Measurements from ENCODE around the gene PHACTR1.

Gene PHACTR1

GRCh38 chr6:13175087-13175486, 458.5 kb downstream of the PHACTR1 start (continued):
- TF ChIP-seq TSHZ2 (CRISPR knock-in tag; IDR thresholded peaks at IDR 0.05) (no peak), ESRRG (CRISPR knock-in tag; IDR thresholded peaks at IDR 0.05) (no peak), ZFP30 (CRISPR knock-in tag; IDR thresholded peaks at IDR 0.05) (no peak), CSDC2 (CRISPR knock-in tag; IDR thresholded peaks at IDR 0.05) (no peak), CREB5 (CRISPR knock-in tag; IDR thresholded peaks at IDR 0.05; ENCODE audit: low read depth) (no peak), OSR1 (CRISPR knock-in tag; IDR thresholded peaks at IDR 0.05) (no peak), GLIS3 (CRISPR knock-in tag; IDR thresholded peaks at IDR 0.05) (no peak)

- TF ChIP-seq BACH2 (CRISPR knock-in tag; IDR thresholded peaks at IDR 0.05; ENCODE audit: borderline replicate concordance): no peak
- no peak for TF ChIP-seq ZNF565 (CRISPR knock-in tag; conservative IDR thresholded peaks at IDR 0.05; ENCODE audit: low read depth)
- TF ChIP-seq ISL1 (CRISPR knock-in tag; IDR thresholded peaks at IDR 0.05): no peak
- no peak for TF ChIP-seq POU6F1 (CRISPR knock-in tag; IDR thresholded peaks at IDR 0.05; ENCODE audit: borderline replicate concordance, low read depth)
- no peak for TF ChIP-seq TCF4 (CRISPR knock-in tag; IDR thresholded peaks at IDR 0.05; ENCODE audit: borderline replicate concordance)
- TF ChIP-seq ZNF8 (CRISPR knock-in tag; IDR thresholded peaks at IDR 0.05): no peak
- TF ChIP-seq SNAI2 (CRISPR knock-in tag; IDR thresholded peaks at IDR 0.05): no peak
- no peak for TF ChIP-seq ZNF70 (CRISPR knock-in tag; IDR thresholded peaks at IDR 0.05)
- no peak for TF ChIP-seq ZFP30 (CRISPR knock-in tag; IDR thresholded peaks at IDR 0.05)
- no peak for TF ChIP-seq ARNTL (CRISPR knock-in tag; IDR thresholded peaks at IDR 0.05; ENCODE audit: borderline replicate concordance, low read depth)
- TF ChIP-seq CSRNP3 (CRISPR knock-in tag; IDR thresholded peaks at IDR 0.05): no peak
- no peak for ATAC-seq
Measured at GRCh38 chr6:13175759-13176158, 459.2 kb downstream of the PHACTR1 start.

- no peak for ATAC-seq
Measured at GRCh38 chr6:13177664-13178063, 461.1 kb downstream of the PHACTR1 start.

More at GRCh38 chr6:13177664-13178063, 461.1 kb downstream of the PHACTR1 start:
- no peak for TF ChIP-seq ISL1 (CRISPR knock-in tag; IDR thresholded peaks at IDR 0.05)
- no peak for TF ChIP-seq ZFP3 (CRISPR knock-in tag; IDR thresholded peaks at IDR 0.05)
- TF ChIP-seq ESRRG (CRISPR knock-in tag; IDR thresholded peaks at IDR 0.05): no peak
- TF ChIP-seq GLIS3 (CRISPR knock-in tag; IDR thresholded peaks at IDR 0.05): no peak
- TF ChIP-seq ZNF565 (CRISPR knock-in tag; conservative IDR thresholded peaks at IDR 0.05; ENCODE audit: low read depth): no peak
- no peak for TF ChIP-seq RARB (CRISPR knock-in tag; IDR thresholded peaks at IDR 0.05)
- TF ChIP-seq TCF4 (CRISPR knock-in tag; IDR thresholded peaks at IDR 0.05; ENCODE audit: borderline replicate concordance): no peak
- TF ChIP-seq ZC3H10 (CRISPR knock-in tag; IDR thresholded peaks at IDR 0.05): no peak
- TF ChIP-seq TOX (CRISPR knock-in tag; IDR thresholded peaks at IDR 0.05; ENCODE audit: borderline replicate concordance): no peak
- TF ChIP-seq ZNF70 (CRISPR knock-in tag; IDR thresholded peaks at IDR 0.05): no peak
- TF ChIP-seq ZNF8 (CRISPR knock-in tag; IDR thresholded peaks at IDR 0.05): no peak
- no peak for TF ChIP-seq TSHZ2 (CRISPR knock-in tag; IDR thresholded peaks at IDR 0.05)
- TF ChIP-seq CSDC2 (CRISPR knock-in tag; IDR thresholded peaks at IDR 0.05): no peak
- no peak for TF ChIP-seq PATZ1 (CRISPR knock-in tag; IDR thresholded peaks at IDR 0.05; ENCODE audit: borderline replicate concordance)
- TF ChIP-seq CSRNP3 (CRISPR knock-in tag; IDR thresholded peaks at IDR 0.05): no peak
- no peak for TF ChIP-seq ZFP30 (CRISPR knock-in tag; IDR thresholded peaks at IDR 0.05)
- TF ChIP-seq POU6F1 (CRISPR knock-in tag; IDR thresholded peaks at IDR 0.05; ENCODE audit: borderline replicate concordance, low read depth): no peak

All from SK-N-SH treated with all-trans-retinoic acid at 6 μM for 48 hours (cell line).